GM19468 (cell line): ENCODE measurements around the gene PRKCA.
"Not testable (repeated sequence)": the region's sequence is repeated elsewhere in the genome, so short reads cannot be mapped to it uniquely, and the experiment has no call there.

Experiments
- ATAC-seq: cut with Tn5 transposase; IDR thresholded peaks from one replicate; pipeline ENCODE4 v1.9.1; 2021; ENCODE audit warnings: mild to moderate bottlenecking, moderate library complexity, moderate number of reproducible peaks; ENCODE audit not compliant: unreplicated experiment; ENCODE audit errors: extremely low read depth

The PRKCA gene

DNA sequence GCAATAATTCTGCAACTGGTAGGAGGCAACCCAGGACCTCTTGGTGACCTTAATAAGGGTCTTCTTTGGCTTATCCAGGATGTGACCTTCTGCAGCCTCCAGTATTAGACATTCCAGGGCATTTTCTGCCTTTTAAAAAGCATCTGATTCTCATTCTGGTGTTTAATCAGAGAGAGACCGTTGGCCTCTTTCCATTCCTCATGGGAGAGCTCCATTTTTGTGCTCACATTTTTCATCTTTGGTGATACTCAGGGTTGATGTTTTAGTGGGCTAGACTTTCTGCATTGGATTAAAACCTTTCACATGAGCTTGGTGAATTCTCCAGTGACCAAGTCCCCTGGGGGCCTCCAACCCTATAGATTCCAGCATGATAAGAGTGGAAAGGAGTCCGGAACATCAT is 382.3 kb downstream of the PRKCA start:
- ATAC-seq, result no peak

DNA sequence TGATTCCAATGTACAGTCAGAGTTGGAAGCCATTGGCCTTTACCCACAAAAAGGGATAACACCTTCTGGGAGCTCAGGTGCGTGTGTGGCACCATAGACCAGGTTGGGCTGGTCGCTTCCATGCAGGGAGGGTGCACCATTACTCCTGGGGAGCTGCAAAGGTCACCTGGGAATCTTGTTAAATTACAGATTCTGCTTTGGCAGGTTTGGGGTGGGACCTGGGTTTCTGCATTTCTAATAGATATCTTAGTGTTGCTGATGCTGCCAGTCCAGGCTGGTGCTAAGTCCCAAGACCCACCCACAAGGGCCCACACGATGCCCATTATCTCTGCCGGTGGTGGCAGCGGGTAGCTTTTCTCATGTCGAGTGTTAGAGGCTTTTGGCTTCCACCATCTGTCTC is 384.2 kb downstream of the PRKCA start:
- no peak for ATAC-seq

DNA sequence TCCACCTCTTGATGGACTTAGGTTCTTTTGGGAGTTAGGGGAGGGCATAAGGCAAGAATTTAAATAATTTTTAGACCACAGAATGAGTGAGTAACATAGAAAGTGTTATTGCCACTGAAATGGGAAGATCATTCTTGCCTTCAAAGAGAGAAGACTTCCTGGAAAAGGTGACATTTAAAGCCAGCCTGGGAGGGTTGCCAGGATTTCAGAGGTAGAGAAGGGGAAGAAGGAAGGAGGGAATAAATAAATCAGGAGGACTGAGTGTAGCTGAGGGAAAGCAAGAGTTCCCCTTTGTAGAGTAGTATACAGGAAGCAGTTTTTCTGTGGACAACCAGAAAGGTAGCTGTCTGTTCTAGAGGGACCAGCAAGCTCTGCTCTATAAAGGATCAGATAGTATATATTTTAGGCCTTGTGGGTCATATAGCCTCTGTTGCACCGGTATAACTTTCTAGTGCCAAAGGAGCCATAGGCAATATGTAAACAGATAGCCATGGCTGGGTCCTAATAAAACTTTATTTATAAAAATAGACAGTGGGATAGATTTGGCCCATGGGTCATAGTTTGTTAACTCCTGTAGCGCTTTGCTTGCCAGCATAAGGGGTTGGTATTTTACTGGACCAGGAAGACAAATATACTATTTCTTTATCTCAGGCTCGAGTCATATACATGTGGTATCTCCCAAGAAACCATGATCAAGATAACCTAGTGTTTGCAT is 385.3 kb downstream of the PRKCA start:
- no peak for ATAC-seq

DNA sequence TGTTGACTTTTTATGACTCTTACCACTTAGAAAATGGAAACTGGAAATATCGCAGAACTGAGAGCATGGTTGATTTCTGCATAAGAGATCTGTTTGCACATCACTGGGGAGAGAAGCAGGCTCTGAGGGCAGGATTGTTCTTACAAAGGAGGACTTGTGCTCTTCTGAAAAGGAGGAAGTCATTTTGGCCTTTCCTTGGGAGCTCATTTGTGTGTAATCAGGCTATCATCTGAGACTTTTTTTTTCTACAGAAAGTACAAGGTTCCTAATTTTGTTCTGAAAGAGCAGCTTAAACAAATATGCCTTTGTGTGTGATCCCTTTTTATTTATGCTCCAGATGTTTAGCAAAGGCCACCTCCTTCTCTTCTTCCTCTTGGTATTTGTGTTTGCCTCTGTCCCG is 386.8 kb downstream of the PRKCA start:
- no peak for ATAC-seq

DNA sequence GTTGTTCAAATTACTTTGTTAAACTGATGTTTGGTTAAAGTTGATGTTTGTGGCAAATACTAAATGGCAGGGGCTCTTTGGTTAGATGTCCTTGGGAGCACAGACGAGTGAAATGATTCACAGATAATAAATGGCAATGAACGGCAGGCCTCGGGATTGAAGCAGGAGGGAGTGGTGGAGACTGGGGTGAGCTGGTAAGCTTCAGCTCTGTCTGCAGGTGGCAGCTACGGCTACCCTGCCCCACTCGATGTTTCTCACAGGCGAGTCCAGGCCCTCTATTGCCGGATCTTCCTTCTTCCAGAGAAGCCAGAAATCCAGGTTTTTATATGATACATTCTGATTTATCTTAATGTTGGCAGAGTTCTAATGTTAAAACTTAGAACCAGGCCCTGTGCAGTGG is 387.8 kb downstream of the PRKCA start:
- no peak for ATAC-seq

DNA sequence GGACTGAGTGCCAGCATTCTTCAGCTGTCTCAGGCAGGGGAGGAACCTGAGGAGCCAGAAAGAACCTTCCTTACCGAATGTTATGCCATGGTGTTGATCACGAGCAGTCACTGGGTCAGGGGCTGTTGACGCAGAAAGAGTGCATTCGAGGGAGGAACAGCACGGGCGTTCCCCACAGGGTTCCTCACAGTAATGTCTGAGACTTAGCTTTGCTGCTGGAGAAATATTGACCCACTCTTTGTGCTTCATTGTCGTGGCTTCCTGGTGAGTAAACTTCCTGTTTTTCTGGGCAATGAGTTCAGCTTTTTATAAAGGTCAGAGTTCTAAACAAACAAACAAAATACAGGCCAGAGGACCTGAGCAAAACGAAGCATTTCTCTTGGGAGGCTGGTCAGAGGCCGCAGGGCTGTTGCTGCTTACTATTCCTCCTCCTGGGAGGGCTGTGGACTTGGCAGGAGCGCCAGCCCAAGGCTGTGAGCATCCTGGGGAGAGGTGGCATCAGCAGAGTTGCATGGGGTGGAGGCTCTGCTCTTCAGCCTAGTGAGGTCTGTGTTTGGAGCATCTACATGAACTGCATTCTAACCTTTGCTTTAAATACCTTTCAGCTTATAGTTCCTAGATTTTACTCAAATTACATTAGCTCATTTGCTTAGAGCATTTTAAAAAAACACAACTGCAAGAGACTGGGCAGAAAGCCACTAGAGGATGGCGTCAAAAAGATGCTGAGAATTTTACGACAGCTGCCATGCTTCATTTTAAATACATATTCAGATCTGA is 389.4 kb downstream of the PRKCA start:
- no peak for ATAC-seq

DNA sequence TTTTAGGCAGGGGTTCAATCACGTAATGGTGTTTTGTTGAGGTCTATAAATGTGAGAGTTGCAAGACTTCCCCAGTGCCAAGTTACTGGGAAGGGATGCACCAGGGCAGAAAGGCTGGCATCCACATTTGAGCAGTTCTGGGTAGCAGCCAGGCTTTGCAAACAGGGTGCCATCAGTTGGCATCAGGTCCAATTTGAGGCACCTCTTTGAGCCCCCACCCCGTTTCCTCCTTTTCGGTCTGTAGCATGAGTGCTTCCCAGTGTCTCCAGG is 389.9 kb downstream of the PRKCA start:
- no peak for ATAC-seq

DNA sequence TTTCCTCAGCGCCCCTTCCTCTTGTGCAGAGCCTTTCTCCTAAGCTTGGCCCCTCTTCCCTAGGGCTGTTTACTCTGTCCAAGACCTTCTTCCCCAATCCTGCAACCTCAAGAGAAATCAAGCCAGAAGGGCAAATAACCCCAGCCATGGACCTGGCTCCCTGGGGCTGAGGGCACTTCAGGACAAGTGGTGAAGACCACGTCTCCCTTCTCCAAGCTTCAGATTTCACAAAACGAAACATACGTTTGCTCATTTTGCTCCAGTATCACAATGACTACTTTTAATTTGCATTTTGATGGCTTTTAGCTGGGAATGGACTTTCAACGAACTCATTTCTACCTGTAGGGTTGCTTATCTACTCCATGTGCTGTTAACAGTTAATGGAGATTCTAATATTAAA is 392.7 kb downstream of the PRKCA start:
- ATAC-seq, result no peak

DNA sequence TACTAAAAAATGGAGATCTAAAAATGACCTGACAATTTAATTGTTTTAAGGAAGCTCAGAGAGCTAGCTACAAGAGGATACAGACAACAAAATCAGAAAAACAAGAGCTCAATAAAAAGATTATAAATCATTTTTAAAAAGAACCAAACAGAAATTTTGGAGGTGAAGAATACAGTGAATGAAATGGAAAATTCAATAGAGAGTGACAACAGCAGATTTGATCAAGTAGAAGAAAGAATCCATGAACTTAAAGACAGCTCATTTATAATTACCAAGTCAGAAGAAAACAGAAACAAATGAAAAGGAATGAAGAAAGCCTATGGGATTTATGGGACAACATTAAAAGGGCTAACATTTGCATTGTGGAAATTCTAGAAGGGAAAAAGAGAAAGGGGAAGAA is 395.9 kb downstream of the PRKCA start:
- no peak for ATAC-seq

DNA sequence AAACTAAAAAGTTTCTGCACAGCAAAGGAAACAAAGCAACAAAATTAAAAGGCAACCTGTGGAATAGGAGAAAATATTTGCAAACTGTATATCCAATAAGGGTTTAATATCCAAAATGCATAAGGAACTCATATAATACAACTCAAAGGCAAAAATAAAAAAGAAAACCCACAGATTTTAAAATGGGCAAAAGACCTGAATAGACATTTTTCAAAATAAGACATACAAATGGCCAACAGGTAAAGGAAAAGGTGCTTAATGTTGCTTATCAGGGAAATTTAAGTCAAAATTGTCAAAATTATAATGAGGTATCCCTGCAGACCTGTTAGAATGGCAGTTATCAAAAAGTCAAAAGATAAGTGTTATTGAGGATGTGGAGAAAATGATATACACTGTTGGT is 399.0 kb downstream of the PRKCA start:
- ATAC-seq, result no peak

DNA sequence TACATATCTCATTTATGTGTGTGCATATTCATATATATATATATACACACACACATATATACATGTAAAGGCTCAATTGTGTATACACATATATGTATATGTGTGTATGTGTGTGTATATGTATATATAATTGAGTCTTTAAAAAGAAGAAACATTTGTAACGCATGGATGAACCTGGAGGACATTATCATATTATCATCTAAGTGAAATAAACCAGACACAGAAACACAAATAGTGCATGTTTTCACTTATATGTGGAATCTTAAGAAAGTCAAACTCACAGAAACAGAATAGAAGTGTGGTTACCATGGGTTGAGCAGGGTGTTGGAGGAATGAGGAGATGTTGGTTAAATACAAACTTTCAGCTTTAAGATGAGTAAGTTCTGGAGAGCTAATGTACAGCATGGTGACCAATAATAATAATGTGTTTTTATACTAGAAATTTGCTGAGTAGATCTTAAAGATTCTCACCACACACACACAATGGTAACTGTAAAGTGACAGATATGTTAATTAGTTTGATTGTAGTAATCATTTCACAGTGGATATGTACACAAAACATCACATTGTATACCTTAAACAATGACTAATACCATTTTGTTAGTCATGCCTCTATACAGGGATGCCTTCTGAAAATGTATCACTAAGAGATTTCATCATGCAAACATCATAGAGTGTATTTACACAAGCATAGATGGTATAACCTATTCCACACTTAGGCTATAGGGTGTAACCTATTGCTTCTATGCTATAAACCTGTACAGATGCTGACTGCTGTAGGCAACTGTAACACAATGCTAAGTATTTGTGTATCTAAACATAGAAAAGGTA is 399.9 kb downstream of the PRKCA start:
- ATAC-seq, result no peak

DNA sequence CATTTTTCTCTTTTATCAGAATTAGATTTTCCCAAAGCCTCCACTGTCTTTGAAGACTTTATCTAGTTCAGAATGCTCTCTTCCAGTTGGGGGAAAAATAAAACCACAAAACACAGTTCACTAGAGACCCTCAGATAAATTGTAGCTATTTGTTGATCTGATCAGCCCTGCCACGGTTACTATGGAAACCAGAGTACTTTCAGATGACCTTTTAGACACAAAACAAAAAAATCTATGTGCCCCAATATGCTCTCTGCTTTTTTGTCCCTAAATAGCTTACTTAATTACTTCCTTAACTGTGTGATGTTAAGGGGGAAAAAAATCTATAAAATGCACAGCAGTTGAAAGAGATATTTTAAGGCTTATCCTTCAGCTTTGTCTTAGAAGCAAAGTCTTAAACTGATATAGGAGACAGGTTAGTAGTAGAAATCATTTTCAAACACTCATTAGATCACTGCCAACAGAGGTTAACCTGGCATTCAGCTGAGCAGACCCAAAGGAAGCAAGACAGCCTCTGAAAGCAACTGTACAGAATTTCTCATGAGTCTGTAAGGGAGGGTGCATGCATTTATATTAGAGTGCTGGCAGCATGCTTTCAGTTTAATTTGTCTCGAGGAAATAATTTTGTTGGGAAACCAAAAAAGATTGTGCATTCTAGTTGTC is 402.6 kb downstream of the PRKCA start:
- ATAC-seq, result no peak

DNA sequence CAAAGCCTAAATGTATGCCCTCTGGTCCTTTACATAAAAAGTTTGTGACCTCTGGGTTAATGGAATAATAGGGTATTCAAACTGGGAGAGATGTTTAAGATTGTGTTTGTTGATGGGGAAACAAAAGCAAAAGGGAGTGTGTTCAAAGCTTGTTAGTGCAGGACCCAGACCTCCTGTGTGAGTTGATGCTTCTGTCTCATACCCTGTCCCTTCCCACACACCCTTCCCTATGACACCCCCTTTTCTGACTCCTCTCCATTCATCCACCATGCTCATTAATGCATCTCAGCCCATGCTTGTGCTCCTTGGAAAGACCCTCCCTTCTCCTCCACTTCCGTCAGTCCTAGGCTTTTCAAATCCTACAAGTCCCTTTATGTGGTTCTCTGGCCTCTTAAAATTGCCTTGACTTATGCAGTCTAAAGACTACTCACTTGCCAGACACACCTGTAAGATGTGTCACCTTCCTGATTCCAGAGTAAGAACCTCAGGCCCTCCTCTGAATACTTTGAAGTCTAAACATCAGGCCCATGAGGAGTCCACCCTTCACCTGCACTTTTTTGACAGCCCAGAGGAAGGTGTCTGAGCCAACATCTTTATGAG is 404.5 kb downstream of the PRKCA start:
- no peak for ATAC-seq

DNA sequence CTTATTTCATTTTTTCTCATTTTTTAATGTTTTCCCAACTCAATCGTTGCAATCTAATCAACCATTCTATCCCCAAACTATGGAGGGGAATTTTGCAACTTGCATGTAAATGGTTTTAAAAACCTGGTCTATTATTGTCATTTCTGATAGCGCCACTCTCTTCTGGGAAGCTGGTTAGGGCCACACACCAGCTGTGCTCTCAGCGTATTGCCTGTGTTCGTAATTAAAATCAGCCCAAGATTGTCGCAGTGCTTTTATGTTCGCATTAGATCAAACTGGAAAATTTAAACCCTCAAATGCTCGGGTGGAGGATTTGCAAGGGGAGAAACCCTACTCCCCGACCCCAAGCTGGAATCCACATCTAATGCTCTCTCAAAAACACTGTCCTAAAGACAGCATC is 409.0 kb downstream of the PRKCA start:
- ATAC-seq, result no peak

DNA sequence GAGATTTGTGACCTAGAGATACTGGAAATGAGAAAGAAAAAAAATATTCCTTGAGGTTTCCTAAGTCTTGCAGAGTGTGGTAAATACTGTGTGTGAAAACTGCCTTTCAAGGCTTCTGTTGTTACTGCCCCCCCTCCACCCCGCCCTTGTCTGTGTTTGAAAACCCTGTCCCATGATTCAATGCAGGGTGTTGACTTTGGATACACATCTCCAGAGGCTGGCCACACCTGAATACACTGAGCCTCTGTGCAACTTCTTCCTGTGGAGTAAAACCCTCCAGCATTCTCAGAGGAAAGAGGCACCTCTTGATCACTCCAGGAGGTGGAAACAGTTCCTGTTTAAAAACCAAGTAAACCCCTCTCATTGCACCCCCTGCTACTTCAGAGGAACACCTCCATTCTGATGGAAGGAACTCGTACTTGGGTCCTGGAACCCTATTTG is 409.5 kb downstream of the PRKCA start:
- ATAC-seq, result no peak

DNA sequence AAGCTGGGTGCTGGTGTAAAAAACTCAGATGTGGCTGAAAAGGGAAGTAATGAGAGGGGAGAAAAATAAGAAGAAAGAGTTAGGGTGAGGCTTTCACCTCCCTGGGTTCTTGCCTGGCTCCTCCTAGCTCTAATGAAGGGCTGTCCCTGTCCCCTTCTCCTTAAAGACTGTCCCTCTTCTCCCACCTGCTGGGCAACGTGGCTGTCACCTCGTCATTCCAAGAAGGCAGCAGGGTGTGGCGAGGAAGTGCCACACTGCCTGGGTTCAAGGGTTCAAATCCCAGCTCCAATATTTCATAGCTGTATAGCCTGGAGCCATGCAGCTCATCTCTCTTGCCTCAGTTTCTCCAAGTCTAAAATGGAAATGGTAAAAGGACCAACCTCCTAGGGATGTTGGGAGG is 410.0 kb downstream of the PRKCA start:
- ATAC-seq, result no peak

DNA sequence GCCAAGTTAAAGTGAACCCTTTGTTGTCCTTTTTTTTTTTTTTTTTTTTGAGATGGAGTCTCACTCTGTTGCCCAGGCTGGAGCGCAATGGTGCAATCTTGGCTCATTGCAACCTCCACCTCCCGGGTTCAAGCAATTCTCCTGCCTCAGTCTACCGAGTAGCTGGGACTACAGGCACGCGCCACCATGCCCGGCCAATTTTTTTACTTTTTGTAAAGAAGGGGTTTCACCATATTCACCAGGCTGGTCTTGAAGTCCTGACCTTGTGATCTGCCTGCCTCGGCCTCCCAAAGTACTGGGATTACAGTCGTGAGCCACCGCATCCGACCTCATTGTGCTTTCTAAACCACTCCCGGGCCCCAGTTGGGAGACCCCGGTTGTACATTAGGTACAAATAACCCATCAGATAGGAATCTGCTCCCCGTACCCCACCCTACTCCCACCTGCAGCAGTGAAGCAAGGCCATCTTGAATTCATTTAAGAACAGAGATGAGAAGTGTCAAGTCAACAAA is 410.7 kb downstream of the PRKCA start:
- not testable (repeated sequence) for ATAC-seq

DNA sequence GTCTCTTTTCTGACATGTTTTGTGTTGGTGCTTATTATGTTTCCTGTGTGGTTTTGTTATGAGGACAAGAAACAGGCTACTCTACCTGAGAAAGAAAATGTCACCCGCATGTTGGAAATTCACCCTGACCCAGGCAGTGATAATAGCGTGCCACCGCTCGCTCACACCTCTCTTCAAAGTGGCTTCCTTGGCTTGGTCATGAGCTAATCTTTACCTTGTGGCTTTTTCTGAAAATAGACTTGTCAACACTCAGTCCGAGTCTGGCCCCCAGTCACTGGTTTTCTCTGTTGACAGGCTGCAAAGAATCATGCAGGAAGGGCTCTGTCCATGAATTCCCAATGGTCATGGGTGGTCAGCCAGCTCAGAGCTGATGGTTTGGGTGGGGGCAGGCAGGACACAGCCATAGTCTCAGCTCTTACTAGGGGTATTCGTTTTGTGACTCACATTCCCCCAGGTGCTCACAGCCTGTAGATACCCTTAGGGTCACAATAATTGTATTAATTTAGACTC is 411.2 kb downstream of the PRKCA start:
- ATAC-seq, result peak; percentile 69

DNA sequence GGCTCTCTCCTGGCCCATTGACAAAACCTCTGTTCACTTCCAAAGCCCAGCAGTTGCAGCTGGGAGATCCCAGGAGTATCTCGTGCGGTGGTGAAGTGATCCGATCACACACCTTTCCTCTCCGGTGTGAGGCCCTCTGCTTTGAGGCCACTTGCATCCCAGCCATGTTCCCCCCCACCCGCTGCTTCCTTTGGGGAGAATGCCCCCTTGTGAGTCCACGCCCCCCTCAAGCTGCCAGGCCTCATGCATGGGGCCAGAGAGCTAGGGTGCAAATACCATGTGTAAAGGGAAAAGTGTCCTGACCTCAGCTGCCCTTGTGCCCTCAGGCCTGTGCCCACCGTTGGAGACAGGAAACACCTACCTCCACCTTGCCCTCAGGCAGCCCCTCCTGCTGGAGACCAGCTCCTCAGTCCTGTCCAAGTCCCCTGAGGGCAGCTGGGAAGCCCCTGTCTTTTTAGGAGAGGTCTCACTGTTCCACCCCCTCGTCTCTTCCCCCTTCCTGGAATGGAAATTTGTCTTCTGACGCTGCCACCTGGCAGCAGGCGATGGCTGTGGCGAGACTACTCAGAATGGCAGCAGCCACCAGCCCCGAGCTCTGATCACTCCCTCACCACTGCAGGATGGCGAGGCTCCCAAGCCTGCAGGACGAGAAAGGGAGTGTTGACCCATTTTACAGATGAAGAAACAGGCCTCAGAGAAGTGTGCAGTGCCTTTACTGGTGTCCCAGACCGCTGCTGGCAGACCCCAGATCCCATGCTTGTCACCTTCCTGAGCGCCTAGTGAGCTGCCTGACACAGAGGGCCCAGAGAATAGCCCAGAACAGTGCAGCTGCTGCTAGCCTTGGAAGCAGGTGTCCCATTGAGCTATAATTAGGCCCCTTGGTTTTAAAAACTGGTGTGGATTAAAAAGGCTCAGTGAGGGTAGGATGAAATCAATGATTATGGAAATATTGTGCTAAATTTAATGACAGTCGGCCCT is 411.9 kb downstream of the PRKCA start:
- ATAC-seq, result no peak
